C4-2B (cell line): ENCODE data around the gene CTSS.
"Not testable (repeated sequence)": the region's sequence is repeated elsewhere in the genome, so short reads cannot be mapped to it uniquely, and the experiment has no call there.

Source experiments
- H3K27ac ChIP-seq: fragments of 450-650 bp; 2 replicates; pipeline ENCODE4 v1.5.1; 2017
- CTCF ChIP-seq: fragments of 450-650 bp; conservative IDR thresholded peaks from 2 replicates; pipeline ENCODE4 v1.5.1; 2017; ENCODE audit warnings: mild to moderate bottlenecking
- ZFX ChIP-seq: fragments of 450-650 bp; IDR thresholded peaks from 2 replicates; pipeline ENCODE4 v1.6.1; 2017

Gene CTSS

GRCh38 chr1:150807249-150808023 is 41.9 kb upstream of the CTSS start:
- H3K27ac ChIP-seq: no peak overlapping the region
- TF ChIP-seq ZFX (no peak), CTCF (no peak)

- no peak for TF ChIP-seq ZFX
- no peak for TF ChIP-seq CTCF
- H3K27ac ChIP-seq: no peak overlapping the region
Observed at GRCh38 chr1:150805899-150806298, 40.3 kb upstream of the CTSS start.

- TF ChIP-seq ZFX: no peak
- no peak for TF ChIP-seq CTCF
- no peak overlapping the region for H3K27ac ChIP-seq
Observed at GRCh38 chr1:150804671-150805070, 39.1 kb upstream of the CTSS start.

- TF ChIP-seq ZFX: no peak
- no peak overlapping the region for H3K27ac ChIP-seq
Observed at GRCh38 chr1:150799089-150799488, 33.5 kb upstream of the CTSS start.

- no peak for TF ChIP-seq ZFX
- TF ChIP-seq CTCF: no peak
- no peak overlapping the region for H3K27ac ChIP-seq
Observed at GRCh38 chr1:150798525-150798924, 32.9 kb upstream of the CTSS start.

- H3K27ac ChIP-seq: no peak overlapping the region
- no peak for TF ChIP-seq ZFX
- TF ChIP-seq CTCF: no peak
Observed at GRCh38 chr1:150796374-150796773, 30.8 kb upstream of the CTSS start.

GRCh38 chr1:150793778-150794177 is 28.2 kb upstream of the CTSS start:
- H3K27ac ChIP-seq: not testable (repeated sequence)

- TF ChIP-seq ZFX (no peak), CTCF (no peak)
- no peak overlapping the region for H3K27ac ChIP-seq
Observed at GRCh38 chr1:150793221-150793620, 27.6 kb upstream of the CTSS start.
